Activated CD4-positive, alpha-beta memory T cell treated with anti-CD3 and anti-CD28 coated beads, Interleukin-2, amount 10 ng/mL, durations not matched to agents 7 days and 5 days (primary cell): ENCODE data around the gene KCTD13. TPM values are rescaled to one million over a fixed set of nuclear protein-coding genes. Genes with fewer than 3 reads are reported as not detected.

ENCODE experiments used
- CTCF ChIA-PET: fragments of 350-600 bp; sonication (Branson Sonifier 250); formaldehyde crosslinking; loops from one replicate; lab custom pipeline; 2021; ENCODE audit warnings: antibody characterized with exemption, inconsistent platforms; lab: Charles Lee
- POLR2A ChIA-PET: fragments of 350-600 bp; sonication (Branson Sonifier 250); formaldehyde crosslinking; loops from one replicate; lab custom pipeline; 2021; ENCODE audit warnings: antibody characterized with exemption; lab: Charles Lee
- DNase-seq: peaks from one replicate; pipeline ENCODE4 v3.0.0-alpha.2; 2020
- H3K27ac Mint-ChIP-seq: one replicate; pipeline ENCODE4 v1.8.0; 2021; ENCODE audit warnings: mild to moderate bottlenecking, mixed read lengths
- H3K27me3 Mint-ChIP-seq: one replicate; pipeline ENCODE4 v1.8.0; 2021; ENCODE audit warnings: mixed read lengths
- H3K36me3 Mint-ChIP-seq: one replicate; pipeline ENCODE4 v1.8.0; 2021; ENCODE audit warnings: low read depth, mixed read lengths
- H3K4me1 Mint-ChIP-seq: one replicate; pipeline ENCODE4 v1.8.0; 2021; ENCODE audit warnings: mixed read lengths
- H3K4me3 Mint-ChIP-seq: one replicate; pipeline ENCODE4 v1.8.0; 2021; ENCODE audit warnings: mild to moderate bottlenecking, mixed read lengths
- H3K9me3 Mint-ChIP-seq: one replicate; pipeline ENCODE4 v1.8.0; 2021; ENCODE audit warnings: mixed read lengths
- total RNA-seq, 2 experiments: library from RNA; stranded (reverse); gene quantifications; one replicate each; pipeline ENCODE4 v1.2.3, GENCODE V29; 2021

The KCTD13 gene
- total RNA-seq, 2 experiments from 2014 or later, result 34.5 to 36.0 TPM

DNA sequence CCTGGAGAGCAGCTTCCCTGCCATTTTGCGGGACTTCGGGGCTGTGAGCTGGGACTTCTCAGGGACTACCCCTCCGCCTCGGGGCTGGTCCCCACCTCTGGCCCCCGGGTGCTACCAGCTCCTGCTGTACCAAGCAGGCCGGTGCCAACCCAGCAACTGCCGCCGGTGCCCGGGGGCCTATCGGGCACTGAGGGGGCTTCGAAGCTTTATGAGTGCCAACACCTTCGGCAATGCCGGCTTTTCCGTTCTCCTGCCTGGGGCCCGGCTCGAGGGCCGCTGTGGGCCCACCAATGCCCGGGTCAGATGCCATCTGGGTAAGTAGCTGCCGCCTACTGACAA, 24.4 kb downstream of the KCTD13 start:
- Mint-ChIP-seq H3K27me3 (peaks cover 18% of the 10 kb centered on the region), H3K4me1 (peaks cover 9% of the 10 kb centered on the region), H3K4me3 (peak overlapping the region; percentile 0), H3K9me3 (no peaks in the 10 kb centered on the region), H3K36me3 (no peaks in the 10 kb centered on the region), H3K27ac (no peak overlapping the region)
- ChIA-PET CTCF (interaction anchor here (1.3 kb wide), 1 partner anchor 131 kb away, joined by 3 read pairs; no protein-coding TSS in a partner anchor), POLR2A (interaction anchor here (0.7 to 2.2 kb wide), 2 partner anchors 14 to 94 kb away, joined by 3 to 11 read pairs; partner anchors contain the start of genes HIRIP3 and INO80E)
- DNase-seq, result no peak

DNA sequence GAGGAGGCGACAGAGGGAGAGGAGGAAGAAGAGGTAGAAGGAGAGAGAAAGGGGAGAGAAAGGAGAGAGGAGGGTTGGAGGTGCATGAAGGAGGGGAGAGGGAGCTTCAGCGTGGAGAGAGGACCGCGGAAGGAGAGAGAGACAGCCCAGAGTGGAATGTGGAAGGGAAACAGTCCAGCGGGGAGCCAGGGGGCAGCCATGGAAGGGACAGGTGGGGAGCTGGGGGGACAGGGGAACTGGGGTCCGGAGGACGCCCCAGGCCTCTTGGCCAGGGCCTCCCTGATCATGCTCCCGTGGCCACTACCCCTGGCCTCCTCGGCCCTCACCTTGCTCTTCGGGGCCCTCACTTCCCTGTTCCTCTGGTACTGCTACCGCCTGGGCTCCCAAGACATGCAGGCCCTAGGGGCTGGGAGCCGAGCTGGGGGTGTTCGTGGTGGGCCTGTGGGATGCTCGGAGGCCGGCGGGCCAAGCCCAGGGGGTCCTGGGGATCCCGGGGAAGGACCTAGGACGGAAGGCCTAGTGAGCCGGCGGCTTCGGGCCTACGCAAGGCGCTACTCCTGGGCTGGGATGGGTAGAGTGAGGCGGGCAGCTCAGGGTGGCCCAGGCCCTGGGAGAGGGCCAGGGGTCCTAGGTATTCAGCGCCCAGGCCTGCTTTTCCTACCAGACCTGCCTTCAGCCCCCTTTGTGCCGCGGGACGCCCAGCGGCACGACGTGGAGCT, 25.0 kb downstream of the KCTD13 start:
- Mint-ChIP-seq H3K9me3 (no peaks in the 10 kb centered on the region), H3K4me3 (peak overlapping the region; percentile 58), H3K27ac (no peak overlapping the region), H3K4me1 (peaks cover 9% of the 10 kb centered on the region), H3K27me3 (peaks cover 21% of the 10 kb centered on the region), H3K36me3 (no peaks in the 10 kb centered on the region)
- POLR2A ChIA-PET, result interaction anchor here (1.6 to 2.2 kb wide), 2 partner anchors 72 to 95 kb away, joined by 5 to 11 read pairs; partner anchors contain the start of genes HIRIP3, INO80E and TAOK2
- CTCF ChIA-PET, result interaction anchor here (1.3 kb wide), 1 partner anchor 131 kb away, joined by 3 read pairs; no protein-coding TSS in a partner anchor
- no peak for DNase-seq

DNA sequence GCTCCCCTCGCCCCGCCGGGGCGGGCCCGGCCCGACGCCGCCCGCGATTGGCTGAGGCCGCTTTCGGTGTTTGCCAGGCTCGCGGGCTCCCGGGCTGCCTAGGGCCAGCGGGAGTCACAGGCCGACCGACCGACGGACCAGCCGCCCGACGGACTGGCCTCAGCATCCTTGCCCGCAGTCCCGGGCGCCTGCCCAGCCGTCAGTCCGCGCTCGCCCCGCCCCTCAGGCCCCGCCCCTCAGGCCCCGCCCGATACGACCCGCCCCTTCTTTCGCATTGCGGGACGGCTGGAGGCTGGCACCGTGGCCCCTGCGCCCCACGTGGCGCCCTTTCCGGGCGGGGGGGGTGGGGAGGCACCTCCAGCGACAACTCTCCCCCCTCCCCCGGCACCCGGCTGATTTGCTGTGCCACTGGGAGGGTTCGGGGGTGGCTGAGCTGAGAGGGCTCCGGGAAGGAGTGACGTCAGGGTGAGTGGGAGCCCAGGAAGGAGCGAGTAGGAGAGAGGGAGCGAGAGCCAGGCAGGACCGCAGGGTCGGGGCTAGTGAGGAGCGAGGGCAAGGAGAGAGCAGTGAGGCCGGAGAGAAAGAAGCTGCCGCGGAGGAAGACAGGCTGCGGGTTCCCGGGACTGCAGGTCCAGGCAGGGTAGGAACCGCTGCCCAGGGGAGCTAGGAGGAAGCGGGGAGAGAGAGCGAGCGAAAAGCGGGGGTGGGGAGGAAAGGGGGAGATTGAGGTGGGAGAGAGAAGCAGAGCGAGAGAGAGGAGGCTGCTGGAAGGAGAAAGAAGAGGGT, 25.7 kb downstream of the KCTD13 start, which contains the start of gene ASPHD1:
Gene ASPHD1, plus strand, starts transcription at position 387 of the 786 bp plus-strand sequence. CDS start 484 bp downstream, outside the sequence.
- peak; percentile 66 for DNase-seq
- Mint-ChIP-seq H3K4me3 (peak within 1 kb of the TSS; percentile 58), H3K4me1 (peaks cover 9% of the 10 kb centered on the region), H3K27ac (no peak within 1 kb of the TSS), H3K36me3 (no peaks in the 10 kb centered on the region), H3K27me3 (peaks cover 21% of the 10 kb centered on the region), H3K9me3 (no peaks in the 10 kb centered on the region)
- ChIA-PET CTCF (interaction anchor here (0.6 to 1.2 kb wide), 4 partner anchors 12 to 1636 kb away, joined by 3 read pairs; no protein-coding TSS in a partner anchor), POLR2A (interaction anchor here (0.8 to 2.2 kb wide), 8 partner anchors 9 to 95 kb away, joined by 3 to 11 read pairs (median 4); partner anchors contain the start of genes HIRIP3, INO80E, TAOK2 and TMEM219)

DNA sequence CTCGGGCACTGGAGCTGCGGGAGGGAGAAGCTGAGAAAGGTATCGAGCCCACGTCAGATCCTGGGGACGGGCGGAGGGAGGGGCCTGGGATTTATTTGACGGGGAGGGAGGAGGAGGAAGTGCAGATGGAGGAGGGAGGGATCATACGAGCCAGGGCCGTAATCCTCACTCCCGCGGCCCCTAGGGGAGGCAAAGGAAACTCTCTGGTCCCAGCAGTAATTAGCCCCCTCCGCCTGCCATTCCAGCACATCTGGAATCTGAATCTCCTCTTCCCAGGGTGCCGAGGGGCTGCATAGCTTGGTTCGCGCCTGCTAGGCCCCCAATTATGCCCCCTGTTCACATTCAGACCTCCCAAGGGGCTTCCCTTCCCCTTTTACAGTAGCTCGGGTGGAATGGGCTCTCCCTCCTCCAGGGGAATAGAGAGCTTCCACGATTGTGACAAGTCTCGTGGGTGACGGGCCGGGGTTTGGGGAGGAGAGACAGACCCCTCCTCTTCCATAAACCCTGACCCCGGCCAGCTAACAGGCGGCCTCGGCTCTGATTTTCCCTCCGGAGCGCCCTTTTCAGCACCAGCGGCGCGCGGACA, 26.4 kb downstream of the KCTD13 start, which contains the start of gene SEZ6L2:
Gene SEZ6L2, minus strand, starts transcription at position 35 of the 586 bp plus-strand sequence. CDS start 531 bp downstream, outside the sequence.
- H3K4me1 Mint-ChIP-seq, result peaks cover 9% of the 10 kb centered on the region
- POLR2A ChIA-PET, result interaction anchor here (0.8 to 2.2 kb wide), 8 partner anchors 10 to 96 kb away, joined by 3 to 11 read pairs (median 4); partner anchors contain the start of genes HIRIP3, INO80E, TAOK2 and TMEM219
- H3K27me3 Mint-ChIP-seq, result peaks cover 21% of the 10 kb centered on the region
- peak; percentile 78 for DNase-seq
- no peak within 1 kb of the TSS for H3K27ac Mint-ChIP-seq
- peak within 1 kb of the TSS; percentile 58 for H3K4me3 Mint-ChIP-seq
- no peaks in the 10 kb centered on the region for H3K9me3 Mint-ChIP-seq
- CTCF ChIA-PET, result interaction anchor here (0.6 to 1.2 kb wide), 3 partner anchors 33 to 1635 kb away, joined by 3 read pairs; no protein-coding TSS in a partner anchor
- no peaks in the 10 kb centered on the region for H3K36me3 Mint-ChIP-seq

DNA sequence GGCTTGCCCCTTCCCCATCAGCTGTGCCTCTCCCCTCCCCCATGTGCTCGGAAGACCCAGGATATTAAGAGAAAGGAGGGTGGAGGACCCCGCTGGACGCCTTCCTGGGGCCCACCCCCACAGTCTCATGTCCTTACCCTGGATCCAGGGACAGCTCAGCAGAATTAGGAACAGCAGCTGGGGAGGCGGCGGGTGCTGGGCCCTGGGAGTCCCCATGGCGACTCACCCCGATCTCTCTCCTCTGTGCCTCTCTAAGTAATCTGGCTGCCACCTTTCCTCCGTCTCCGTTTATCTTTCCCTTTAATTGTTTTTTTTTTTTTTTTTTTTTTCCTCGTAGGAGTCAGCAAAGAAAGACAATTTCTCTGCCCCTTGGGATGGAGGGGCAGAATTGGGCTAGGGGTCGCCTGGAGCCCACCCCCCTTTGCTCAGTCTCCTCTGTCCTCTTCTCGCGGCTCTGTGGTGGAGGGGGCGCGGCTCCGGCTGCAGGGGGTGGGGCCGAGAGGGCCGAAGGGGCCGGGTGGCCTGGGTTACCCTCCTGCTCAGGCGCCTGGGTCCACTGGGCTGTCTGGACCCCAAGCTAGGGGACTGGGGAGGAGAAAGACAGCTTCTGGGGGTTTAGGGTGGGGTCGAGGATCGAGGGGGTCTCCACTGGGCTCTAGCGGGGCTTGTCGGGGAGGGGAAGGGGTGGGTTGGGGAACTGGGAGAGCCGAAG, 27.1 kb downstream of the KCTD13 start:
- ChIA-PET CTCF (no interaction called here), POLR2A (interaction anchor here (0.8 to 1.6 kb wide), 6 partner anchors 11 to 63 kb away, joined by 3 to 5 read pairs (median 4); partner anchors contain the start of gene TMEM219)
- no peak for DNase-seq
- no peak overlapping the region for H3K4me3 Mint-ChIP-seq
- H3K9me3 Mint-ChIP-seq, result no peaks in the 10 kb centered on the region
- H3K27ac Mint-ChIP-seq, result no peak overlapping the region
- H3K36me3 Mint-ChIP-seq, result no peaks in the 10 kb centered on the region
- H3K4me1 Mint-ChIP-seq, result peaks cover 9% of the 10 kb centered on the region
- peaks cover 21% of the 10 kb centered on the region for H3K27me3 Mint-ChIP-seq

DNA sequence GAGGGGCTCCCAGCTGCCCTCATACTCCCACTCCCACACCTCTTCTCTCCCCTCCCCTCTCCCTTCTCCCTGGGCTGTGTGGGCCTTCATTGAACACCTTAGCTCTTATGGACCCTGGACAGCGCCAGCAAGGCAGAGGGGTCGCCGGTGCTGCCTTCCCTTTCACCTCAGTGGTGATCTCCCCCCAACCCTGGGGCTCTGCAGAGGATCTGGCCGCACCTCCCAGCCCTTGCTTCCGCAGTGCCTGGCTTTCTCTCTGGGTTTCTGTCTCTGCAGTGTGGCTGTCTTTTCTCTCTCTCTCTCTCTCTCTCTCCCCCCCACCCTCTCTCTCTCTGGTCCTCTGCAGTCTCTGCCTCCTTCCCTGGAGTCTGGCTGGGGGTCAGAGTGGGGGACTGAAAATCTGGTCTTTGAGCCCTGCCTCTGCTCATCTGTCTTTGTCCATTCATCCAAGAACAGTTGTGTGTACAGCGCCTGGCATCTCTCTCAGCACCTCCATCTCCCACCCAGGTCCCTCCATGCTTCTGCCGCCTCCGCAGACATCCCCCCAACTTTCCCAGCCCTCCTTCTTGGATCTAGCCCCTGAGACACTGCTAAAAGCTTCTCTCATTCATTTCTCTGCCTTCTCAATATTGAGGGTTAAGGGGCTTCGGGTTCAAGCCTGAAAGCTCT, 27.8 kb downstream of the KCTD13 start:
- H3K4me3 Mint-ChIP-seq, result no peak overlapping the region
- no peak for DNase-seq
- ChIA-PET CTCF (no interaction called here), POLR2A (no interaction called here)
- no peaks in the 10 kb centered on the region for H3K36me3 Mint-ChIP-seq
- no peaks in the 10 kb centered on the region for H3K9me3 Mint-ChIP-seq
- H3K27me3 Mint-ChIP-seq, result peaks cover 21% of the 10 kb centered on the region
- peaks cover 5% of the 10 kb centered on the region for H3K4me1 Mint-ChIP-seq
- no peak overlapping the region for H3K27ac Mint-ChIP-seq

DNA sequence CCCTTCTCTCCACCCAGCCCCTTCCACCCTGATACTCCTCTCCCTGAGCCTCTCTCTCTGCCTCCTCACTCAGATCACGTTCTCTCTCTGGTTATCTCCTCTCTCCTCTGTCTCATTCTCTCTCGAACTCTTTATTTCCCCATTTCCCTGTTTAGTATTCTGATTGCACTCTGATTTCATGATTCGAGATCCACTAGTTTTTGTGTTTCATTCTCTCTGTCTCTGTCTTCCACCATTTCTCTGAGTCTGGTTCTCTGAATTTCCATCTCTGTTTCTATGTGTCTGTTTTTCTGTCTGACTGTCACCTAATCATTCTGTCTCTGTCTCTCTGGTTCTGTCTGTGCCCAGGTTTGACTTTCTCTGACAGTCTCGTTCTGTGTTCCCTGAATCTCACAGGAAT, 28.7 kb downstream of the KCTD13 start:
- H3K27me3 Mint-ChIP-seq, result peaks cover 21% of the 10 kb centered on the region
- H3K27ac Mint-ChIP-seq, result no peak overlapping the region
- ChIA-PET CTCF (no interaction called here), POLR2A (no interaction called here)
- DNase-seq, result no peak
- no peaks in the 10 kb centered on the region for H3K36me3 Mint-ChIP-seq
- no peaks in the 10 kb centered on the region for H3K9me3 Mint-ChIP-seq
- peaks cover 5% of the 10 kb centered on the region for H3K4me1 Mint-ChIP-seq
- no peak overlapping the region for H3K4me3 Mint-ChIP-seq

DNA sequence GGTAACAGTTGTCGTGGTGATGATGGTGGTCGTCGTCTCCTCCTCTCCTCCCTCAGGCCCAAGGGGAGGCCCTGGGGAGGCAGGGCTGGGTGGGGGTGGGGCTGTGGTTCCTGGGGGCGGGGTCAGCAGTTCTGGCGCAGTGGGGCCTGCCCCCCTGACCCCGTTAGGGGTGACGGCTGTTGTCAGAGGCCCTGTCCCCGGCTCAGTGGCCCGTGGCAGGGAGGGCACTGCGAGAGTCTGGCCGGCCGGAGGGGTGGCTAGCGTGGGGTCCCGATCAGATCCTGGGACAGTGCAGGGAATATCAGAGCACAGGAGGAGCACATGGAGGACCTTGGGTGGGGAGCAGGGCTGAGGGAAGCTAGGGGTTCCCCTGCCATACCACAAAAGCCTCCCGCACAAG, 29.2 kb downstream of the KCTD13 start:
- CTCF ChIA-PET, result no interaction called here

DNA sequence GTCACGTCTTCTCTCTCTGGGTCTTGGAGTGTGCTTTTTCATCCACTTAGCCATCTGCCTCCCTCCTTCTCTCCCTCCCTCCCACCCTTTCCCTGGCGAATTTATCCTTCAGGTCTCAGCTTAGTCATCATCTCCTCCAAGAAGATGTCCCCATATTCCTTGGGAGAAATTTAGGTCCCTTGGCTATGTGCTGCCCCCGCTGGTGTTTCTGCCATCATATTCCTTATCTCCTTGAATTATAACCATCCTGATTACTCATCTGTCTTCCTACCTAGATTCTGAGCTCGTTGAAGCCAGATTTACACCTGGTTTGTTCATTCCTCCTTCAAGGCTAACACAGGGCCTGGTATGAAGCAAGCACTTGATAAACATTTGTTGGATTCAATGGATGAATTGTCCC, 31.7 kb downstream of the KCTD13 start:
- H3K4me3 Mint-ChIP-seq, result no peak overlapping the region
- H3K4me1 Mint-ChIP-seq, result no peaks in the 10 kb centered on the region
- no peak for DNase-seq
- H3K9me3 Mint-ChIP-seq, result no peaks in the 10 kb centered on the region
- ChIA-PET POLR2A (no interaction called here), CTCF (interaction anchor here (0.6 kb wide), 2 partner anchors 43 to 111 kb away, joined by 3 to 4 read pairs; no protein-coding TSS in a partner anchor)
- peaks cover 23% of the 10 kb centered on the region for H3K27me3 Mint-ChIP-seq
- H3K27ac Mint-ChIP-seq, result no peak overlapping the region
- H3K36me3 Mint-ChIP-seq, result no peaks in the 10 kb centered on the region

More for the DNA sequence above, 29.2 kb downstream of the KCTD13 start:
- no peak for DNase-seq
- POLR2A ChIA-PET, result no interaction called here
- no peak overlapping the region for H3K4me3 Mint-ChIP-seq
- no peaks in the 10 kb centered on the region for H3K36me3 Mint-ChIP-seq
- peaks cover 5% of the 10 kb centered on the region for H3K4me1 Mint-ChIP-seq
- H3K9me3 Mint-ChIP-seq, result no peaks in the 10 kb centered on the region
- no peak overlapping the region for H3K27ac Mint-ChIP-seq
- H3K27me3 Mint-ChIP-seq, result peaks cover 21% of the 10 kb centered on the region

DNA sequence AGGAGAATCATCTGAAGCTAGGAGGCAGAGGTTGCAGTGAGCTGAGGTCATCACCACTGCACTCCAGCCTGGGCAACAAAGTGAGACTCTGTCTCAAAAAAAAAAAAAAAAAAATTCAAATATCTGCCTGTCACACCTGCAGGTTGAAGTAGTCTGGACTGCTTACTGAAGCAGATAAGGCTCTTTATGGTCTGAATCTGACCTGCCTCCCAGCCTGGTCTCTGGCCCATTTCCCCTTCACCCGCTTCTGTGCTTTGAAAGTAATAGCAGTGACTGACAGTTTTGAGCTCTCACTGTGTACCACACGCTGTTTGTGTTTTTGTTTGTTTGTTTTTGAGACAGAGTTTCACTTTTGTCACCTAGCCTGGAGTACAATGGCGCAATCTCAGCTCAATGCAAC, 32.5 kb downstream of the KCTD13 start:
- H3K36me3 Mint-ChIP-seq, result no peaks in the 10 kb centered on the region
- no peaks in the 10 kb centered on the region for H3K4me1 Mint-ChIP-seq
- no peak for DNase-seq
- no peak overlapping the region for H3K27ac Mint-ChIP-seq
- peaks cover 19% of the 10 kb centered on the region for H3K27me3 Mint-ChIP-seq
- CTCF ChIA-PET, result interaction anchor here (0.6 kb wide), 1 partner anchor 42 kb away, joined by 3 read pairs; no protein-coding TSS in a partner anchor
- POLR2A ChIA-PET, result no interaction called here
- H3K4me3 Mint-ChIP-seq, result no peak overlapping the region
- H3K9me3 Mint-ChIP-seq, result no peaks in the 10 kb centered on the region

DNA sequence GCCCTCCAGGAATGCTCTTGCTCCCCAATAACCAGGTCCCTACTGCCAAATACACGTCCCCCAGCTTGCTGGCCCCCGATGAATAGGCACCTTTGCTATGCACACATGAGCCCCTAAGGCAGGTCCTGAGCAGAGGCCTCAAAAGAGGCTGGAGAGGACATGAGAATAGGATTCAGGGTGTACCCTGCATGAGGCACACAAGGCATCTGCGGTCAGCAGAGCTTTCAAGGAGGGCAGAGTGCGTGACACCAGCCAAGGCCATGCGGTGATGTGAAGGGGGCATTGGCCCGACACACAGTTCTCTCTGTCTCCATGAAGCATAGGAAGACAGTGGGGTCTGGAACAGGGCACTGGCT, 33.6 kb downstream of the KCTD13 start:
- Mint-ChIP-seq H3K27ac (no peak overlapping the region), H3K4me1 (no peaks in the 10 kb centered on the region), H3K36me3 (no peaks in the 10 kb centered on the region), H3K4me3 (no peak overlapping the region), H3K27me3 (peaks cover 8% of the 10 kb centered on the region), H3K9me3 (no peaks in the 10 kb centered on the region)
- CTCF ChIA-PET, result no interaction called here
- no peak for DNase-seq
- POLR2A ChIA-PET, result no interaction called here
